Measurements from ENCODE around the gene SYNCRIP. TPM values are rescaled to one million over a fixed set of nuclear protein-coding genes. Genes with fewer than 3 reads are reported as not detected.

SYNCRIP gene
- total and polyA plus RNA-seq, 2 of the 13 experiments (the other 11 are each of a cell fraction or from before 2014, with no cell fraction given): 8.1 to 112 TPM

- TF ChIP-seq ZNF512B (CRISPR knock-in tag; IDR thresholded peaks at IDR 0.05; ENCODE audit: borderline replicate concordance) (no peak), ZNF292 (CRISPR knock-in tag; IDR thresholded peaks at IDR 0.05; ENCODE audit: borderline replicate concordance, low read depth) (peak; percentile 63; the same call in 1 of the 2 replicates), PRPF4 (IDR thresholded peaks at IDR 0.05; ENCODE audit: low read depth, low read length, poor library complexity, severe bottlenecking) (no peak), ZNF501 (CRISPR knock-in tag; IDR thresholded peaks at IDR 0.05) (peak; percentile 71; the same call in 1 of the 2 replicates), SMARCC2 (IDR thresholded peaks at IDR 0.05) (no peak), ZFYVE20 (CRISPR knock-in tag; IDR thresholded peaks at IDR 0.05; ENCODE audit: borderline replicate concordance, low read depth) (no peak), ZNF512 (CRISPR knock-in tag; IDR thresholded peaks at IDR 0.05) (no peak), ZKSCAN5 (CRISPR knock-in tag; IDR thresholded peaks at IDR 0.05) (no peak), ZNF770 (CRISPR knock-in tag; IDR thresholded peaks at IDR 0.05) (no peak), ZBTB44 (CRISPR knock-in tag; IDR thresholded peaks at IDR 0.05) (peak; percentile 45; the same call in 1 of the 2 replicates), EED (CRISPR knock-in tag; IDR thresholded peaks at IDR 0.05) (no peak; the same call in 1 of the 2 replicates), POGK (CRISPR knock-in tag; conservative IDR thresholded peaks at IDR 0.05) (peak; percentile 82), ZNF878 (CRISPR knock-in tag; IDR thresholded peaks at IDR 0.05) (peak; percentile 59; the same call in 1 of the 2 replicates), MIXL1 (CRISPR knock-in tag; IDR thresholded peaks at IDR 0.05) (no peak)
- TF ChIP-seq, protein P1, sequence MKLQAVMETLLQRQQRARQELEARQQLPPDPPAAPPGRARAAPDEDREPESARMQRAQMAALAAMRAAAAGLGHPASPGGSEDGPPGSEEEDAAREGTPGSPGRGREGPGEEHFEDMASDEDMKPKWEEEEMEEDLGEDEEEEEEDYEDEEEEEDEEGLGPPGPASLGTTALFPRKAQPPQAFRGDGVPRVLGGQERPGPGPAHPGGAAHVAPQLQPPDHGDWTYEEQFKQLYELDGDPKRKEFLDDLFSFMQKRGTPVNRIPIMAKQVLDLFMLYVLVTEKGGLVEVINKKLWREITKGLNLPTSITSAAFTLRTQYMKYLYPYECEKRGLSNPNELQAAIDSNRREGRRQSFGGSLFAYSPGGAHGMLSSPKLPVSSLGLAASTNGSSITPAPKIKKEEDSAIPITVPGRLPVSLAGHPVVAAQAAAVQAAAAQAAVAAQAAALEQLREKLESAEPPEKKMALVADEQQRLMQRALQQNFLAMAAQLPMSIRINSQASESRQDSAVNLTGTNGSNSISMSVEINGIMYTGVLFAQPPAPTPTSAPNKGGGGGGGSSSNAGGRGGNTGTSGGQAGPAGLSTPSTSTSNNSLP (IDR thresholded peaks at IDR 0.05; ENCODE audit: low read depth, low read length): 0 out of 2 replicates have a peak, but pooled peaks have one; percentile 26
These were observed 1.0 kb upstream of the SYNCRIP start (continued) for GRCh38 chr6:85643537-85644278.

All from HepG2 (cell line).